ENCODE measurements around the gene KLHL29. TPM values are rescaled to one million over a fixed set of nuclear protein-coding genes. Genes with fewer than 3 reads are reported as not detected.

The KLHL29 gene
- total and polyA plus RNA-seq, 2 experiments from 2014 or later, result 1.5 to 6.5 TPM

GRCh38 chr2:23361152-23361551, 23.8 kb upstream of the KLHL29 start:
- H3K4me3 ChIP-seq, result no peak overlapping the region
- H2AFZ ChIP-seq, result no peak overlapping the region
- DNase-seq (ENCODE audit: low spot score) (no peak), ATAC-seq (no peak)
- H3F3A ChIP-seq (replicated peaks; ENCODE audit: low read depth), result no peaks in the 10 kb centered on the region
- no peak overlapping the region for H3K27ac ChIP-seq (ENCODE audit: low read depth)
- no peaks in the 10 kb centered on the region for H3K36me3 ChIP-seq (ENCODE audit: insufficient read depth)
- H3K4me3 Mint-ChIP-seq, result no peak overlapping the region
- peaks cover 5% of the 10 kb centered on the region; the same call in 1 of the 2 replicates for H3K4me1 ChIP-seq (ENCODE audit: insufficient read depth)
- TF ChIP-seq ZNF331 (CRISPR knock-in tag; IDR thresholded peaks at IDR 0.05; ENCODE audit: low read depth), result no peak
- TF ChIP-seq EZH2phosphoT487 (IDR thresholded peaks at IDR 0.05; ENCODE audit: unreplicated experiment), result no peak
- TF ChIP-seq EZH2 (IDR thresholded peaks at IDR 0.05; ENCODE audit: low read depth, unreplicated experiment), result no peak
- TF ChIP-seq, protein P1, sequence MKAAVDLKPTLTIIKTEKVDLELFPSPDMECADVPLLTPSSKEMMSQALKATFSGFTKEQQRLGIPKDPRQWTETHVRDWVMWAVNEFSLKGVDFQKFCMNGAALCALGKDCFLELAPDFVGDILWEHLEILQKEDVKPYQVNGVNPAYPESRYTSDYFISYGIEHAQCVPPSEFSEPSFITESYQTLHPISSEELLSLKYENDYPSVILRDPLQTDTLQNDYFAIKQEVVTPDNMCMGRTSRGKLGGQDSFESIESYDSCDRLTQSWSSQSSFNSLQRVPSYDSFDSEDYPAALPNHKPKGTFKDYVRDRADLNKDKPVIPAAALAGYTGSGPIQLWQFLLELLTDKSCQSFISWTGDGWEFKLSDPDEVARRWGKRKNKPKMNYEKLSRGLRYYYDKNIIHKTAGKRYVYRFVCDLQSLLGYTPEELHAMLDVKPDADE (IDR thresholded peaks at IDR 0.05), result no peak
- no peak for TF ChIP-seq ZNF114 (CRISPR knock-in tag; IDR thresholded peaks at IDR 0.05)
- no peak for TF ChIP-seq CREB1 (CRISPR knock-in tag; IDR thresholded peaks at IDR 0.05; ENCODE audit: low read depth)
- no peak for TF ChIP-seq POLR2AphosphoS5 (IDR thresholded peaks at IDR 0.05; ENCODE audit: low read depth)
- no peak for TF ChIP-seq JUNB (IDR thresholded peaks at IDR 0.05; ENCODE audit: unreplicated experiment)
- TF ChIP-seq ZNF462 (CRISPR knock-in tag; IDR thresholded peaks at IDR 0.05), result no peak
- TF ChIP-seq, protein P2, sequence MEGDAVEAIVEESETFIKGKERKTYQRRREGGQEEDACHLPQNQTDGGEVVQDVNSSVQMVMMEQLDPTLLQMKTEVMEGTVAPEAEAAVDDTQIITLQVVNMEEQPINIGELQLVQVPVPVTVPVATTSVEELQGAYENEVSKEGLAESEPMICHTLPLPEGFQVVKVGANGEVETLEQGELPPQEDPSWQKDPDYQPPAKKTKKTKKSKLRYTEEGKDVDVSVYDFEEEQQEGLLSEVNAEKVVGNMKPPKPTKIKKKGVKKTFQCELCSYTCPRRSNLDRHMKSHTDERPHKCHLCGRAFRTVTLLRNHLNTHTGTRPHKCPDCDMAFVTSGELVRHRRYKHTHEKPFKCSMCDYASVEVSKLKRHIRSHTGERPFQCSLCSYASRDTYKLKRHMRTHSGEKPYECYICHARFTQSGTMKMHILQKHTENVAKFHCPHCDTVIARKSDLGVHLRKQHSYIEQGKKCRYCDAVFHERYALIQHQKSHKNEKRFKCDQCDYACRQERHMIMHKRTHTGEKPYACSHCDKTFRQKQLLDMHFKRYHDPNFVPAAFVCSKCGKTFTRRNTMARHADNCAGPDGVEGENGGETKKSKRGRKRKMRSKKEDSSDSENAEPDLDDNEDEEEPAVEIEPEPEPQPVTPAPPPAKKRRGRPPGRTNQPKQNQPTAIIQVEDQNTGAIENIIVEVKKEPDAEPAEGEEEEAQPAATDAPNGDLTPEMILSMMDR (conservative IDR thresholded peaks at IDR 0.05; ENCODE audit: low read depth in 2 of 2), result no peak
- TF ChIP-seq STAT1 (IDR thresholded peaks at IDR 0.05; ENCODE audit: unreplicated experiment), result no peak
- H3K36me3 Mint-ChIP-seq (ENCODE audit: low read depth), result no peaks in the 10 kb centered on the region
- H3K9me2 ChIP-seq (ENCODE audit: insufficient read depth), result 0 out of 2 replicates have a peak, but pooled peaks cover 4% of the 10 kb centered on the region
- no peaks in the 10 kb centered on the region for H3K9me3 Mint-ChIP-seq
- H3K27me3 Mint-ChIP-seq (ENCODE audit: insufficient read depth, low read depth, poor library complexity), result peaks cover 10% of the 10 kb centered on the region
- H3K79me2 ChIP-seq (replicated peaks; ENCODE audit: insufficient read depth), result no peaks in the 10 kb centered on the region
- peaks cover 8% of the 10 kb centered on the region for H3K4me1 Mint-ChIP-seq
- H4K20me1 ChIP-seq (replicated peaks; ENCODE audit: insufficient read depth), result no peaks in the 10 kb centered on the region
- H3K27me3 ChIP-seq (ENCODE audit: insufficient read depth), result peaks cover 11% of the 10 kb centered on the region
- no peak overlapping the region for H3K4me2 ChIP-seq
- no peak overlapping the region for H3K27ac Mint-ChIP-seq
